Tibial nerve (tissue), 4 donors: Measurements from ENCODE around the gene RIN3. TPM values are rescaled to one million over a fixed set of nuclear protein-coding genes. Genes with fewer than 3 reads are reported as not detected.
A peak's percentile ranks its signal among the peaks of the same experiment; 100 is the strongest.

ENCODE experiments used
- DNase-seq, 2 donors: peaks; one replicate each; pipeline ENCODE4 v3.0.0-alpha.2; 2019; ENCODE audit warnings: low spot score in 2 of 2
- H3K27ac ChIP-seq, 4 donors: fragments of 200-600 bp; sonication (generic) in 3 of 4; one replicate each; pipeline ENCODE4 v1.5.1; 2017 to 2019; ENCODE audit warnings: mild to moderate bottlenecking in 1 of 4
- H3K27me3 ChIP-seq, 2 donors: fragments of 200-600 bp; sonication (generic) in 1 of 2; one replicate each; pipeline versions ENCODE4 v1.5.1 to v1.6.0; 2017 to 2019
- H3K36me3 ChIP-seq, 3 donors: fragments of 200-600 bp; sonication (generic); one replicate each; pipeline ENCODE4 v1.5.1; 2018 to 2019
- H3K4me1 ChIP-seq, 4 donors: fragments of 200-600 bp; sonication (generic) in 3 of 4; one replicate each; pipeline ENCODE4 v1.5.1; 2017 to 2019
- H3K4me3 ChIP-seq, 4 donors: fragments of 200-600 bp; sonication (generic) in 3 of 4; one replicate each; pipeline ENCODE4 v1.5.1; 2017 to 2019; ENCODE audit warnings: mild to moderate bottlenecking in 1 of 4, moderate library complexity in 1 of 4
- H3K9me3 ChIP-seq, 4 donors: fragments of 200-600 bp; sonication (generic) in 3 of 4; one replicate each; pipeline ENCODE4 v1.5.1; 2017 to 2019
- EP300 ChIP-seq, 2 donors: sonication (generic); formaldehyde crosslinking; IDR thresholded peaks; one replicate each; pipeline ENCODE4 v1.6.1; 2017; ENCODE audit warnings: antibody characterized with exemption in 2 of 2, mild to moderate bottlenecking in 1 of 2
- POLR2A ChIP-seq, 2 donors: fragments of 450-650 bp; IDR thresholded peaks; one replicate each; pipeline ENCODE4 v1.6.1; 2017; ENCODE audit warnings: antibody characterized with exemption in 2 of 2, mild to moderate bottlenecking in 2 of 2, moderate library complexity in 2 of 2
- WGBS, 2 donors: methylation state at CpG; one replicate each; pipeline ENCODE4 v1.1.5; 2018; 5-methylcytosine and 5-hydroxymethylcytosine counted together
- total RNA-seq, 4 donors: library from RNA; depleted of rRNA; stranded (reverse); fragments of >200 nt; gene quantifications; one replicate each; pipeline ENCODE4 v1.1.0, GENCODE V29; 2016
- TF ChIP-seq, protein P1 (sequence below), 5 experiments: fragments of 200-600 bp in 3 of 5; fragments of 450-650 bp in 2 of 5; sonication (generic) in 3 of 5; IDR thresholded peaks; one replicate each; pipeline ENCODE4 v1.5.1; 2016 to 2019; ENCODE audit warnings: antibody characterized with exemption in 5 of 5, mild to moderate bottlenecking in 3 of 5, moderate library complexity in 2 of 5

The RIN3 gene
- total RNA-seq, 4 donors from 2014 or later = 14.2 to 34.2 (median 15.5) TPM

GRCh38 chr14:92503756-92504491 lies 9.7 kb upstream of the RIN3 start:
- TF ChIP-seq, protein P1, sequence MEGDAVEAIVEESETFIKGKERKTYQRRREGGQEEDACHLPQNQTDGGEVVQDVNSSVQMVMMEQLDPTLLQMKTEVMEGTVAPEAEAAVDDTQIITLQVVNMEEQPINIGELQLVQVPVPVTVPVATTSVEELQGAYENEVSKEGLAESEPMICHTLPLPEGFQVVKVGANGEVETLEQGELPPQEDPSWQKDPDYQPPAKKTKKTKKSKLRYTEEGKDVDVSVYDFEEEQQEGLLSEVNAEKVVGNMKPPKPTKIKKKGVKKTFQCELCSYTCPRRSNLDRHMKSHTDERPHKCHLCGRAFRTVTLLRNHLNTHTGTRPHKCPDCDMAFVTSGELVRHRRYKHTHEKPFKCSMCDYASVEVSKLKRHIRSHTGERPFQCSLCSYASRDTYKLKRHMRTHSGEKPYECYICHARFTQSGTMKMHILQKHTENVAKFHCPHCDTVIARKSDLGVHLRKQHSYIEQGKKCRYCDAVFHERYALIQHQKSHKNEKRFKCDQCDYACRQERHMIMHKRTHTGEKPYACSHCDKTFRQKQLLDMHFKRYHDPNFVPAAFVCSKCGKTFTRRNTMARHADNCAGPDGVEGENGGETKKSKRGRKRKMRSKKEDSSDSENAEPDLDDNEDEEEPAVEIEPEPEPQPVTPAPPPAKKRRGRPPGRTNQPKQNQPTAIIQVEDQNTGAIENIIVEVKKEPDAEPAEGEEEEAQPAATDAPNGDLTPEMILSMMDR (IDR thresholded peaks at IDR 0.05) = no peak
- TF ChIP-seq EP300 (IDR thresholded peaks at IDR 0.05) = no peak
- no peak for TF ChIP-seq POLR2A (IDR thresholded peaks at IDR 0.05)
- H3K4me3 ChIP-seq = no peak overlapping the region
- WGBS, 2 donors = 66 to 68% methylated on average over 4 of the region's 4 CpGs
- no peaks in the 10 kb centered on the region for H3K36me3 ChIP-seq
- DNase-seq = no peak
- H3K27ac ChIP-seq = no peak overlapping the region
- peaks cover 0 to 17% (median 4%) of the 10 kb centered on the region in 4 donors for H3K4me1 ChIP-seq
- H3K27me3 ChIP-seq = no peaks in the 10 kb centered on the region
- H3K9me3 ChIP-seq = no peaks in the 10 kb centered on the region

- WGBS, 2 donors = 91 to 93% methylated on average over 5 of the region's 5 CpGs
- no peak overlapping the region for H3K4me3 ChIP-seq
- H3K27me3 ChIP-seq = no peaks in the 10 kb centered on the region
- TF ChIP-seq, protein P1 (IDR thresholded peaks at IDR 0.05) = no peak
- TF ChIP-seq EP300 (IDR thresholded peaks at IDR 0.05) (no peak), POLR2A (IDR thresholded peaks at IDR 0.05) (no peak)
- H3K36me3 ChIP-seq = no peaks in the 10 kb centered on the region
- no peak overlapping the region for H3K27ac ChIP-seq
- DNase-seq = no peak
- H3K9me3 ChIP-seq = no peaks in the 10 kb centered on the region
- peaks cover 0 to 9% (median 2%) of the 10 kb centered on the region in 4 donors for H3K4me1 ChIP-seq
Observed at GRCh38 chr14:92505826-92506225, 7.8 kb upstream of the RIN3 start.

GRCh38 chr14:92506231-92506630 lies 7.3 kb upstream of the RIN3 start:
- no peak for DNase-seq
- H3K36me3 ChIP-seq = no peaks in the 10 kb centered on the region
- H3K4me1 ChIP-seq = peaks cover 0 to 13% (median 2%) of the 10 kb centered on the region in 4 donors
- WGBS, 2 donors = 76 to 82% methylated on average over 3 of the region's 3 CpGs
- TF ChIP-seq, protein P1 (IDR thresholded peaks at IDR 0.05) = no peak
- no peak for TF ChIP-seq EP300 (IDR thresholded peaks at IDR 0.05)
- no peak for TF ChIP-seq POLR2A (IDR thresholded peaks at IDR 0.05)
- H3K9me3 ChIP-seq = no peaks in the 10 kb centered on the region
- H3K27ac ChIP-seq = no peak overlapping the region
- H3K27me3 ChIP-seq = no peaks in the 10 kb centered on the region
- no peak overlapping the region for H3K4me3 ChIP-seq

- 81 to 91% methylated on average over 4 of the region's 4 CpGs for WGBS, 2 donors
- TF ChIP-seq EP300 (IDR thresholded peaks at IDR 0.05) (peak in 1 of 2 donors; percentile 51), POLR2A (IDR thresholded peaks at IDR 0.05) (no peak)
- H3K9me3 ChIP-seq = no peaks in the 10 kb centered on the region
- H3K4me3 ChIP-seq = no peak overlapping the region
- H3K27ac ChIP-seq = no peak overlapping the region
- DNase-seq = peak in 1 of 2 donors; percentile 20
- H3K36me3 ChIP-seq = no peaks in the 10 kb centered on the region
- H3K4me1 ChIP-seq = peaks cover 0 to 11% (median 2%) of the 10 kb centered on the region in 4 donors
- no peaks in the 10 kb centered on the region for H3K27me3 ChIP-seq
Observed at GRCh38 chr14:92507174-92507768, 6.3 kb upstream of the RIN3 start.

GRCh38 chr14:92510972-92511371 lies 2.6 kb upstream of the RIN3 start:
- no peaks in the 10 kb centered on the region for H3K36me3 ChIP-seq
- no peak for DNase-seq
- peak overlapping the region in 1 of 4 donors; percentile 4 for H3K27ac ChIP-seq
- WGBS, 2 donors = 93 to 100% methylated on average over 2 of the region's 2 CpGs
- no peak overlapping the region for H3K4me3 ChIP-seq
- H3K9me3 ChIP-seq = no peaks in the 10 kb centered on the region
- H3K27me3 ChIP-seq = peaks cover 0 to 8% of the 10 kb centered on the region in 2 donors
- H3K4me1 ChIP-seq = peaks cover 0 to 40% (median 7%) of the 10 kb centered on the region in 4 donors
- TF ChIP-seq EP300 (IDR thresholded peaks at IDR 0.05) = no peak
- TF ChIP-seq, protein P1 (IDR thresholded peaks at IDR 0.05) = no peak
- no peak for TF ChIP-seq POLR2A (IDR thresholded peaks at IDR 0.05)
